ENCODE data around the gene IL13RA2.

DNA sequence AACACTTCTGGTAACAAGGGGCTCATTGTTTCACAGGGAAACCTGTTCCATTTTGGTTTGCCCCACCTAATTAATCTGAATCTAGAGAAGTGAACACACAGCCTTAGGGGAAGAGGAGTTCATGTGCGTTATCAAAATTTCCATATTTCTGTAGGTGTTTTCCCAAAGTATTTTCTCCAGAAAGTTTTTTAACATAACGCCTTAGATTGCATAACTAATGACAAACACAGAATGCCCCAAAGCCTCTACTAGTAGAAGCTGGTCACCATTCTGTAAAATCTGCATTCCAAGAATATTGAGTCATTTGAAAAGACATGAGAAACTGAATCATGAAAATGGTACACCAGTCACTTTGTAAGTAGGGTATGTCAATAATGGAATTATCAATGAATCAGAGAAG is 41.1 kb downstream of the IL13RA2 start:
- TF ChIP-seq, protein P1, sequence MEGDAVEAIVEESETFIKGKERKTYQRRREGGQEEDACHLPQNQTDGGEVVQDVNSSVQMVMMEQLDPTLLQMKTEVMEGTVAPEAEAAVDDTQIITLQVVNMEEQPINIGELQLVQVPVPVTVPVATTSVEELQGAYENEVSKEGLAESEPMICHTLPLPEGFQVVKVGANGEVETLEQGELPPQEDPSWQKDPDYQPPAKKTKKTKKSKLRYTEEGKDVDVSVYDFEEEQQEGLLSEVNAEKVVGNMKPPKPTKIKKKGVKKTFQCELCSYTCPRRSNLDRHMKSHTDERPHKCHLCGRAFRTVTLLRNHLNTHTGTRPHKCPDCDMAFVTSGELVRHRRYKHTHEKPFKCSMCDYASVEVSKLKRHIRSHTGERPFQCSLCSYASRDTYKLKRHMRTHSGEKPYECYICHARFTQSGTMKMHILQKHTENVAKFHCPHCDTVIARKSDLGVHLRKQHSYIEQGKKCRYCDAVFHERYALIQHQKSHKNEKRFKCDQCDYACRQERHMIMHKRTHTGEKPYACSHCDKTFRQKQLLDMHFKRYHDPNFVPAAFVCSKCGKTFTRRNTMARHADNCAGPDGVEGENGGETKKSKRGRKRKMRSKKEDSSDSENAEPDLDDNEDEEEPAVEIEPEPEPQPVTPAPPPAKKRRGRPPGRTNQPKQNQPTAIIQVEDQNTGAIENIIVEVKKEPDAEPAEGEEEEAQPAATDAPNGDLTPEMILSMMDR (IDR thresholded peaks at IDR 0.05), result no peak
- no peak for TF ChIP-seq POLR2A (IDR thresholded peaks at IDR 0.05)

Measured in adrenal gland (tissue), 5 donors.